ENCODE results near the gene EPHA8.

DNA sequence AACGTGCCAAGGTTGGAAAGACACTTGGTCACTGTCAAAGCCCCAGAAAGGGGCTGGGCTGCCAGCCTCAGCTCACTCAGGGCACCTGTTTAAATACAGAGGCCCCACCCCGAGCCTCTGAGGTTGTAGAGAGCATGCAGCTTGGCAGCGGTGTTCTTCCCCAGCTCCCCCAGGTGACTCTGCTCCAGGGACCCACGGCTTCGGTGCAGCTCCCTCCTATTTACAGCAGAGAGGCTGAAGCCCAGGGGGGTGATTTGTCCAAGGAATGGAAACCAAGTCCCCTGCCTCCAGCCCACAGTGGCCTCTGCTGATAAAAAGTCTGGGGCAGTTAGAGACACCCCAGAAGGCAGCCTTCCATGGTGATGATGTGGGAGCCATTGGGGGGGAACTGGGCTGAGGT lies 64.0 kb downstream of the EPHA8 start:
- TF ChIP-seq GATA2 (IDR thresholded peaks at IDR 0.05; ENCODE audit: low read depth, low read length) (no peak), GATA3 (IDR thresholded peaks at IDR 0.05; ENCODE audit: low read depth, low read length) (no peak)
